Hippocampal formation (tissue), 2 donors: Measurements from ENCODE around the gene FKBP4.

ENCODE experiments used
- DNase-seq, 2 donors: peaks; one replicate each; lab custom pipeline; 2025; lab: John Stamatoyannopoulos, UW

The FKBP4 gene

GRCh38 chr12:2779281-2779680, 15.5 kb upstream of the FKBP4 start:
- no peak for DNase-seq

DNA sequence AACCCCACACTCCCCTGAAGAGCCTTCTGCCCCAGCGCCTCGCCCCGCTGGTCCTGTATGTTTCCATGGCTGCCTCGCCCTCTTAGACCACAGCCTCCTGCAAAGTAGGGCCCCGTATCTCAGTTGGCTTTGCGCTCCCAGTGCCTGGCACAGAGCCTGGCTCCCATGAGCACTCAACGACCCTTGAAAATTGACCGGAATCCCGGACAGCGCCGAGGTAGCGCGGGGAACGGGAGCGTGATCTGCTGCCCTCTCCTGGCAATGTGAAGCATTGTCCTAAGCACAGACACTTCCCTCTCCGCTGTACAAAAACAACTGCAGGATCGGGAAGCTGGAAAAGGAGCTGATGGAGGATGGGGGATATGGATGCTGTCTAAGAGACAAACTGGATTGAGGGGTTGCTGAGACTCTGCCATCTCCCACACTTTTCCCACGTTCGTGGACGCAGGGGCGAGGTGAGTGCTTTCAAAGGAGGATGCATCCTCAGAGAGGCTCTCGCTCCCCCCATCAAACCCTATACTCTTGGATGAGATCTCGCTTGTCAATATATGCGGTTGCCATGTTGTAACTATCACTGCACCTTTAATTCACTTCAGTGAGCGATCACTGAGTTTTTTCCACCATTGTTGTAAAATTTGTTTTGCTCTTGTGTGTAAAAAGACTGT, 10.7 kb upstream of the FKBP4 start:
- DNase-seq = peak; percentile 59 to 73

DNA sequence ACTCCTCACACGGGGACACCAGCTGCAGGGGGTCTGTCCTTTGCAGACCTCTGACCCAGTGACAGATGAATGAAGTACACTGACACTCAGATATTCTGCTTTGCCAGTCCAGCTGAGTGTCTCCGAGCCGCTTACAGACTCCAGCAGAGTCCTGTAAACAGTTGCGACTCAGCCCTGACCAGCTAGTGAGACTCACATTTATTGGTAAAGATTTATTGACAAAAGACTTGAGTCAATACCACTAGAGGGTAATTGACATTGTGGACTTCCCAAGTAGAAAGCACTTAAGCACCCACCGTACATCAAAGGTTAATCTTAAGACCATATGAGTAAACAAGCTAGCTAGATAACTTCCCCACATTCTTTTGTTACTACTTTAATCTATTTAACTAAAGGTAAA, 9.8 kb upstream of the FKBP4 start:
- no peak for DNase-seq

DNA sequence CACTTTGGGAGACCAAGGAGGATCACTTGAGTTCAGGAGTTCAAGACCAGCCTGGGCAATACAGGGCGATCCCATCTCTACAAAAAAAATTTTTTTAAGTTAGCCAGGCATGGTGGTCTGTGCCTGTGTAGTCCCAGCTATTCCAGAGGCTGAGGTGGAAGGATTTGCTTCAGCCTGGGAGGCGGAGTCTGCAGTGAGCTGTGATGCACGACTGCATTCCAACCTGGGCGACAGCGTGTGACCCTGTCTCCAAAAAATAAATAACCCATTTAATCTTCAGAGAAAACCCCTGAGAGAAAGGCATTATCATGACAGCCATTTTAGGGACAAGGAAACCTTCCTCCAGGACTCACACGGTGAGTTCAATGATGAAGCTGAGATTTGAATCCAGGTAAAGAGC, 3.7 kb upstream of the FKBP4 start:
- DNase-seq = no peak

GRCh38 chr12:2792671-2793500, 1.9 kb upstream of the FKBP4 start:
- no peak for DNase-seq

- no peak for DNase-seq
These were observed 1.2 kb upstream of the FKBP4 start for GRCh38 chr12:2793561-2793960.

DNA sequence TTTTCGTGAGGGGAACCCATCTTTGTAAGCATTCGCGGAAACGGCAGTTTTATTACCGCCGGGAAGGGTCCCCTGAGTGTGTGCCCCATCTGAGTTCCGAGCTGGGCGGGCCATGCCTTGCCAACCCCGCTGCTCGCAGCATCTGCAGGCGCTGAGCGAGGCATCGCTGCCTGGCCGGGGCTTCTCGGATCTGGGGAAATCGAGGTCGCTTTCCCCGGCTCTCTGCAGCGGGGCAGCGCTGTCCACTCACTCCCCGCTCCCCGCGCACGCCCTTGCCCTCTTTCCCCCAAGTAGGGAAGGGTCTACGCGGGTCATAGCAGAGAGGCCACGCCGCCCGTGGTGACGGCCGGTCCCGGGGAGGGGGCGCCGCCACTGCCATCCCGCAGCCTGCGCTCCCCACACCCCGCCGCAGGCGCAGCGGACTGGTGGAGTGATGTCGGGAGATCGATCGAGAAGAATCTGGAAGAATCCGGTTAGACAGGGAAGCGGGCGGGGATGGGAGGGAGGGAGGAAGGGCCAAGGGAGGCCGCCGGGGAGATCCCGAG, 507 bp upstream of the FKBP4 start:
- DNase-seq = peak; percentile 63 to 79

- DNase-seq = peak; percentile 80 to 83
These were observed 769 bp downstream of the FKBP4 start for GRCh38 chr12:2795291-2796186.

- DNase-seq = no peak
These were observed 1.5 kb downstream of the FKBP4 start for GRCh38 chr12:2796187-2796666.

DNA sequence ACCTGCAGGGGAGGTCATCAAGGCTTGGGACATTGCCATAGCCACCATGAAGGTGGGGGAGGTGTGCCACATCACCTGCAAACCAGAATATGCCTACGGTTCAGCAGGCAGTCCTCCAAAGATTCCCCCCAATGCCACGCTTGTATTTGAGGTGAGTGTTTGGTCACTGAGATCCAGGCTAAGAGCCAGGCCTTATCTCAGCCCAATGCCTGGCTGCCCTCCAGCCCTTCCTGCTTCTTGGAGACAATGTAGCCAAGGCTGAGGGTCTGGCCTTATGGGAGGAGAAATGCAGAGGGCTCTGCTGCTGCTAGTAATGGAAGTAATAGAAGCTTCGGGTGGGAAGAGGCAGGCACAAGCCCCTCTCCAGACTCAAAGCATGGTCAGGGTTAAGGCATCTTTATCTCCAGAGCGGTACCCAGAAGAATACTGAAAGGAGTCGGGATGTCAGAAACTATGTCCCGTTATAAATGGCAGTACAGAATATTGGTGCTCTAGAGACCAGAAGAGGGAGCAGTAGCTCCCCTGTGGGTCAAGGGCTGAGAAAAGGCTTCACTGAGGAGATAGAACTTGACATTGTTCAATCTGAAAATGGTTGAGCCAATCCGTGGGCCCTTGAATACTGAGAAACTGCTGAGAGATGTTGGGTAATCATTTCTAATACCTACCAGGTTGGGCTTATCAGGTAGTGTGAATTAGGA, 3.1 kb downstream of the FKBP4 start:
- DNase-seq = peak in 1 of 2 donors; percentile 16

DNA sequence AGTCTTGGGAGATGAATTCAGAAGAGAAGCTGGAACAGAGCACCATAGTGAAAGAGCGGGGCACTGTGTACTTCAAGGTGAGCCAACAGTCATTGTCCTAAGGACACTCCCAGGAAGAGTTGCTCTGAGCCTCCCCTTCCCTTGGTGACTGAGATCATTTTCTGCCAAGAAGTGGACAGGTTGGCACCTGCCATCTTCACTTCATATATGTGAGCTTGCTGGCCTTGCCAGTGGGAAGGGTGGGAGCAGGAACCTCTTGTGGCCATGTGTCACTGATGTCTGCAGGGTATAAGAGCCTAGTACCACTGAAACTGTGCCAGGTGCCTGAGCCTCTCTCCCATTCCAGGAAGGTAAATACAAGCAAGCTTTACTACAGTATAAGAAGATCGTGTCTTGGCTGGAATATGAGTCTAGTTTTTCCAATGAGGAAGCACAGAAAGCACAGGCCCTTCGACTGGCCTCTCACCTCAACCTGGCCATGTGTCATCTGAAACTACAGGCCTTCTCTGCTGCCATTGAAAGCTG, 5.3 kb downstream of the FKBP4 start:
- DNase-seq = no peak

DNA sequence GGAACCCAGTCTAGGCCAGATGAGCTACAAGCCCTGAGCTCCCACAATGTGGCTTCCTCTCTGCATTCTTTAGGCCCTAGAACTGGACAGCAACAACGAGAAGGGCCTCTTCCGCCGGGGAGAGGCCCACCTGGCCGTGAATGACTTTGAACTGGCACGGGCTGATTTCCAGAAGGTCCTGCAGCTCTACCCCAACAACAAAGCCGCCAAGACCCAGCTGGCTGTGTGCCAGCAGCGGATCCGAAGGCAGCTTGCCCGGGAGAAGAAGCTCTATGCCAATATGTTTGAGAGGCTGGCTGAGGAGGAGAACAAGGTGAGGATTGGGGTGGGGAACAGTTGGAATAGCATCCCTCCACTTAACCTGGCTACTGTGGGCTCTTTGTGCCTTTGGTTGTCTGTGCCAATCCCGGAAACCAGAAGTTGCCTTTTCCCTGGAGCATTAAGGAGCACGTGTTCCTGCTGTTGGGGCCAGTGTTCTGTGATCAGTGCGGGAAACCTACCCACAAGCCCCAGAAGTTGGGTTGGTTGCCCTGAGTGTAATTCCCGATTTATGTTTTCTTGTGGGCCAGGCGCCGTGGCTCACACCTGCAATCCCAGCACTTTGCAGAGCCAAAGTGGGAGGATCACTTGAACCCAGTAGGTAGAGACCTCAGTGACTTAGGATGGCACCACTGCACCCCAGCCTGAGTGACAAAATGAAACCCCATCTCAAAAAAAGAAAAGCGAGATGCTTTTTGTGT, 6.4 kb downstream of the FKBP4 start:
- DNase-seq = no peak

- DNase-seq = no peak
These were observed 9.0 kb downstream of the FKBP4 start for GRCh38 chr12:2803635-2804392.

DNA sequence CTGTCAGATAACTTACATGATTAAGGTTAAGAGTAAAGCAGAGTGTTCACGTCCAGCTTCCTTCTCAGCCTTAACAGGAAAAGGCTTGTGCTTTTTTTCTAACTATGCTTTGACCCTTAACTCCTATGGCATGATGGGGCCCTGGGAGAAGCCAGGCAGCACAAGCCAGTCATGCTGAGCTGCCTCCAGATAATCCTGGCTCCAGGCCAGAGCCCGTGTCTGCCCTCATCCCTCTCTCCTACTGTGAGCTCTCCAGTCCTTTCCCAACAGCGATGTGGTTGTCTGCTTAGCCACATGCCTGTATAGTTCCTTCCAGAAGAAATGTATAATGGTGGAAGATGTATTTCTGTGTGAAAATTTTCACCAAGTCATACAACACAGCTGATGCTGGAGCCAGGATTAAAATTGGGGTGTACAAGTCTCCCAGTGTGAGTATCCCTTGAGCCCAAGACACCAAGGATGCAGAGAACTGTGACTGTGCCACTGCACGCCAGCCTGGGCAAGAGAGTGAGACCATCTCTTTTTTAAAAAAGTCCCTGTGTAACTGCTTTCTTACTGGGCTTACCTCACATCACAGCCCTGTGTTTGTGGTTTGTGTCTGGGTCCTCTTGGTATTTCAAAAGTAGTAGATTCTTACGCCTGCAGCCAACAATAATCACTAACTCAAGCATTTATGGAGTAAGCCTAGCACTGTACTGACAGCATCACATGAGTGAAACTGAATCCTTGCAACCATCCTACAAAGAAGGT, 9.8 kb downstream of the FKBP4 start:
- peak; percentile 6 to 12 for DNase-seq

DNA sequence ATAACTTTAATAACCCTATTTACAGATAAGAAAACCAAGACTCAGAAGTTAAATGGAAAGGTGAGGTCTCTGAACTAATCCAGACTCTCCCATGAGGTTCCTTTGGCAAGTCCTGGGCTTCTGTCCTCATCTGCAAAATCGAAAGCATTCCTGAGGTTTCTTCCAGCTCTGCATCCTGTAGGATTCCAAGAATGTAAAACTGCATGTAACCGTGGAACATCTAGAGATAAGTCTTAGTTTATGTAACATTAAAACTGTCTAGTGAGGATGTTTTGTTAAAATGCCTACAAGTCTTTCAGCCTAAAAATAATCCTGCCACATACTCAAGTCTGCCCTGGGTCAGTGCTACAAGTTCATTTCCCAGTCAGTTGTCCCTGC, 10.4 kb downstream of the FKBP4 start:
- no peak for DNase-seq

GRCh38 chr12:2806700-2807099, 11.9 kb downstream of the FKBP4 start:
- no peak for DNase-seq

DNA sequence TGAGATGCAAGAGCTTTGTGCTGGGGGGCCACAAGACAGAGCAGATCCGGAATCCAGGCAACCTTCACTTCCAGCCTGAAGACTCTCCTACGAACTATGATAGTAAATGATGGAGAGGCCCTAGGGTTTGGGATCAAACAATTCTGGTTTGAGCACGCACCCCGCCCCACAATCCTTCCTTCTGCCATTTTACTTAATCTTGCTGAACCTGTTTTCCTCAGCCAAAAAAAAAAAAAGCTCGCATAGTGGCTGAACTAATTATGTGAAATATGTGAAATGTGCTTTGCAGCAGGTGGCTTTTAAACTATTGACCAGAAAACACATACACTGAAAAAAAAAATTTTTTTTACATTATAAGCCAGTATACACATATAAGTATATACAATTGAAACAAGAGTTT, 17.0 kb downstream of the FKBP4 start:
- DNase-seq = no peak

DNA sequence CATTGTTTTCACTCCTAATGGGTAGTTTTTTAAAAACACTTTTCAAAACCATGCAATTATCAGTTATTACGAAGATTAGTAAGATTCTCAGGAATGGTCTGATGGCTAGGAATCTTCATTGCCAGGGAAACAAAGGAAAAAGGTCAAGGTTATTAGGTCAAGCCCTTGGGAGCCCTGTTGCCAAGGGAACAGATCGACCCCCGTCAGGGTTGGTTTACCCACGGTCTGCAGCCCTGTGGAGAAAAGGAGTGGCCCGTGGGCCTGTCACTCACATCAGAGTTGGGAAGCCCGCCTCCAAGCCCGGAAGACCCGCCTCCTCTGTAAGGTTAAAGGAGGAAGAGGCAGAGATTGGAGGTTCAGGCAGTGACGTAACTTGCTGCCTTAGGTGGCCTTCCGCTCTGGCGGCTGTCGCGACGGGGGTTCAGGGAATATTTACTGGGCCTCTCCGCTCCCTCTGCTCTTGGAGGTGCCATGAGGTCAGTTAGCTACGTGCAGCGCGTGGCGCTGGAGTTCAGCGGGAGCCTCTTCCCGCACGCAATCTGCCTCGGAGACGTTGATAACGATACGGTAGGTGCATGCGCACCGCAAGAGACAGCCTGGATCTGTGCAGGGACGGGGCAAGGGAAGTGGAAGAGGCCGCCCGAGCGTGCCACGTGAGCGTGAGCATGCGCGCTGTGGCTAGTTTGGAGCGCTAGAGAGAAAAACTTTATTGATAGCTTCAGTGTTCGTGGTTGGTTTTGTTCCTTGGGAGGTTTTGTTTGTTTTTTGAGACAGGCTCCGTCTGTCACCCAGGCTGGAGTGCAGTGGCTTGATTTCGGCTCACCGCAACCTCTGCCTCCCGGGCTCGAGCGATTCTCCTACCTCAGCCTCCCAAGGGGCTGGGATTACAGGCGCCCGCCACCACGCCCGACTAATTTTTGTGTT, 17.8 kb downstream of the FKBP4 start, which contains the start of gene ITFG2:
Gene ITFG2, plus strand, starts transcription at position 379 of the 924 bp plus-strand sequence. Its CDS starts 93 bp downstream, at position 472.
- DNase-seq = peak; percentile 97 to 99
